Aorta (tissue), 5 donors: Measurements from ENCODE around the gene NLRC4. TPM values are rescaled to one million over a fixed set of nuclear protein-coding genes. Genes with fewer than 3 reads are reported as not detected.
"Not testable (repeated sequence)": the region's sequence is repeated elsewhere in the genome, so short reads cannot be mapped to it uniquely, and the experiment has no call there.

Experiments used
- ATAC-seq: fragments of 200-7000 bp; cut with Tn5 transposase; one replicate; pipeline ENCODE4 v1.9.1; 2022; ENCODE audit warnings: moderate library complexity; ENCODE audit not compliant: low FRiP score
- DNase-seq, 2 donors: peaks; one replicate each; pipeline ENCODE4 v3.0.0-alpha.2; 2020
- H3K27ac ChIP-seq, 2 donors: one replicate each; pipeline ENCODE4 v1.5.1; 2013; ENCODE audit warnings: low read length in 2 of 2, mild to moderate bottlenecking in 2 of 2, moderate library complexity in 2 of 2, control low read depth in 1 of 2, inconsistent platforms in 1 of 2, low read depth in 1 of 2
- H3K27me3 ChIP-seq, 2 donors: one replicate each; pipeline ENCODE4 v1.6.1; 2013; ENCODE audit warnings: control low read depth in 1 of 2, low read length in 1 of 2, mild to moderate bottlenecking in 1 of 2, moderate library complexity in 1 of 2; ENCODE audit not compliant: insufficient read depth in 2 of 2, control insufficient read depth in 1 of 2
- H3K36me3 ChIP-seq, 2 donors: one replicate each; pipeline ENCODE4 v1.6.1; 2013; ENCODE audit warnings: control low read depth in 1 of 2, low read length in 1 of 2, mild to moderate bottlenecking in 1 of 2; ENCODE audit not compliant: insufficient read depth in 2 of 2, control insufficient read depth in 1 of 2
- H3K4me1 ChIP-seq, 2 donors: one replicate each; pipeline ENCODE4 v1.6.1; 2013; ENCODE audit warnings: low read length in 2 of 2, control low read depth in 1 of 2, mild to moderate bottlenecking in 1 of 2, moderate library complexity in 1 of 2; ENCODE audit not compliant: insufficient read depth in 2 of 2, control insufficient read depth in 1 of 2
- H3K4me3 ChIP-seq, 2 donors: one replicate each; pipeline ENCODE4 v1.5.1; 2013; ENCODE audit warnings: low read length in 2 of 2, control low read depth in 1 of 2, mild to moderate bottlenecking in 1 of 2
- H3K9me3 ChIP-seq: one replicate; pipeline ENCODE4 v1.6.1; 2013; ENCODE audit warnings: mild to moderate bottlenecking, low read length; ENCODE audit not compliant: control insufficient read depth
- WGBS, 2 donors: extraction: QIAGEN DNeasy Blood & Tissue Kit; methylation state at CpG; one replicate each; pipeline ENCODE4 v1.1.7; 2013; 5-methylcytosine and 5-hydroxymethylcytosine counted together
- intact Hi-C, 2 donors: fragments of 100-400 bp; cut with DNase I; formaldehyde crosslinking; loops; one replicate each; pipeline versions ENCODE4 v1.14.2 to v1.15.0; 2022
- long read RNA-seq, 2 donors: library from polyadenylated mRNA; unstranded; transcript quantifications; one replicate each; pipeline ENCODE4 v2.0.0, GENCODE V29; 2020 to 2021
- polyA plus RNA-seq, 2 donors: library from polyadenylated mRNA; stranded (reverse); fragments of 200-250 nt; gene quantifications; one replicate each; pipeline ENCODE4 v1.2.3, GENCODE V29; 2013
- total RNA-seq, 2 donors: library from RNA; stranded (reverse); fragmentation: NEBNext Ultra II Directional; extraction: Animal tissue kit (Norgen Biotek cat#: 25700); gene quantifications; one replicate each; pipeline ENCODE4 v1.2.1, GENCODE V29; 2021
- donor health status: healthy with polysubstance abuse.
- donor health status: Bipolar disorder and iron deficiency.
- donor health status: DM: no; HTN: no; CAD: no.
- donor health status: DM: no; HTN: no; CAD: no.
- donor health status: DM: yes; HTN: yes; CAD: no.

The NLRC4 gene, protein sequence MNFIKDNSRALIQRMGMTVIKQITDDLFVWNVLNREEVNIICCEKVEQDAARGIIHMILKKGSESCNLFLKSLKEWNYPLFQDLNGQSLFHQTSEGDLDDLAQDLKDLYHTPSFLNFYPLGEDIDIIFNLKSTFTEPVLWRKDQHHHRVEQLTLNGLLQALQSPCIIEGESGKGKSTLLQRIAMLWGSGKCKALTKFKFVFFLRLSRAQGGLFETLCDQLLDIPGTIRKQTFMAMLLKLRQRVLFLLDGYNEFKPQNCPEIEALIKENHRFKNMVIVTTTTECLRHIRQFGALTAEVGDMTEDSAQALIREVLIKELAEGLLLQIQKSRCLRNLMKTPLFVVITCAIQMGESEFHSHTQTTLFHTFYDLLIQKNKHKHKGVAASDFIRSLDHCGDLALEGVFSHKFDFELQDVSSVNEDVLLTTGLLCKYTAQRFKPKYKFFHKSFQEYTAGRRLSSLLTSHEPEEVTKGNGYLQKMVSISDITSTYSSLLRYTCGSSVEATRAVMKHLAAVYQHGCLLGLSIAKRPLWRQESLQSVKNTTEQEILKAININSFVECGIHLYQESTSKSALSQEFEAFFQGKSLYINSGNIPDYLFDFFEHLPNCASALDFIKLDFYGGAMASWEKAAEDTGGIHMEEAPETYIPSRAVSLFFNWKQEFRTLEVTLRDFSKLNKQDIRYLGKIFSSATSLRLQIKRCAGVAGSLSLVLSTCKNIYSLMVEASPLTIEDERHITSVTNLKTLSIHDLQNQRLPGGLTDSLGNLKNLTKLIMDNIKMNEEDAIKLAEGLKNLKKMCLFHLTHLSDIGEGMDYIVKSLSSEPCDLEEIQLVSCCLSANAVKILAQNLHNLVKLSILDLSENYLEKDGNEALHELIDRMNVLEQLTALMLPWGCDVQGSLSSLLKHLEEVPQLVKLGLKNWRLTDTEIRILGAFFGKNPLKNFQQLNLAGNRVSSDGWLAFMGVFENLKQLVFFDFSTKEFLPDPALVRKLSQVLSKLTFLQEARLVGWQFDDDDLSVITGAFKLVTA
- total RNA-seq = 1 to 10 TPM; 3.7 to 4.2 TPM
- 1 to 10 TPM in 1 of 2 donors, under 1 TPM in 1; 0.26 to 2.3 TPM for polyA plus RNA-seq
- long read RNA-seq, donor 1, partial matches to known transcripts = 0 of 5 reads
- long read RNA-seq, donor 1, other reads (novel, unspliced or antisense) = 1 of 5 reads
- long read RNA-seq, donor 2, partial matches to known transcripts = 1 of 1 reads
- long read RNA-seq, donor 2, other reads (novel, unspliced or antisense) = 0 of 1 reads

DNA sequence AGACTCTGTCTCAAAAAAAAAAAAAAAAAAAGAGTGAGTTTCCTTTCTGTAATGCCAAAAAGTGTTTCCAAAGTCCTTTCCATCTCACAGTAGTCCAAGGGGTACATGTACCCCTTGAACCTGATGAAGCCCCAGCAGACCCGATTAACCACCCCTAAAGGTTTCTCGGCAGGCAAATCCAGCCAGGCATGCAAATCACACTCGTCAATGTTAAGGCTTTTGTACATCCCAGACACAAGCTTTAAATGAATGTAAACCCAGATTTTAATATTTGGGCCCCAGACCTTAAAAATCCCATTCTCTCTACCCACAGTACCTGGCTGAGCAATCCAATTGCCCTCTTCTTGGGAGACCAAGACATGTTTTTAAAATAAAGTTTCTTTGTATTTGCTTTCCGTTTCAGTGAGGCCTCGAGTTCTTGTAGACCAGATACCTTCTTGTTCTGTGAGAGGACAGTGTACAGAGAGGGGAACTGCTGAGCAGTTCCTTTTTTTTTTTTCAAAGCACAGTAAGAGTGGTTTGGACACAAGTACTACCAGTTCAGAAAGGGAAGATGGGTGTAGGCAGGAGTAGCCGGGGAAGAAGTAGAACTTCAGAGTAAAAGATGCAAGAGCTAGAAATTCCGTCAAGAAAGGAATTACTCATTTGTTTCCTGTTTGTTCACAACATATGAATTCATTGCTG lies at the start of gene NLRC4:
NLRC4 (minus strand) TSS at position 465 of the 684 bp plus-strand sequence. CDS start 8,111 bp downstream, outside the sequence.
- no peaks in the 10 kb centered on the region for H3K4me1 ChIP-seq
- H3K27ac ChIP-seq = no peak within 1 kb of the TSS
- DNase-seq (no peak), ATAC-seq (no peak)
- H3K9me3 ChIP-seq = no peaks in the 10 kb centered on the region
- 80 to 82% methylated on average over 7 of the region's 7 CpGs for WGBS, 2 donors
- no peak within 1 kb of the TSS for H3K4me3 ChIP-seq
- no peaks in the 10 kb centered on the region for H3K36me3 ChIP-seq
- no peaks in the 10 kb centered on the region for H3K27me3 ChIP-seq
- intact Hi-C loops = no loop called here

DNA sequence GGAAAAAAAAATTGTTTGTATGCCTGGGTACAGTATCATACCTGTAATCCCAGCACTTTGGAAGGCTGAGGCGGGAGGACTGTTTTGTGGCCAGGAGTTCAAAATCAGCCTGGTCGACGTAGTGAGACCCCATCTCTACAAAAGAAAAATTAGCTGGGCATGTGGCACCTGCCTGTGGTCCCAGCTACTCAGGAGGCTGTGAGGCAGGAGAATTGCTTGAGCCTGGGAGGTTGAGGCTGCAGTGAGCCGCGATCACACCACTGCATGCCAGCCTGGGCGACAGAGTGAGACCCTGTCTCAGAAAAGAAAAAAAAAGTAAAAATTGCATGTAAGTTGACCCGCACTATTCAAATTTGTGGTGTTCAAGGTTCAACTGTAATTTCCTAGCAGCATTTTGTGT lies 45.9 kb upstream of the NLRC4 start:
- Histone ChIP-seq H3K4me1 (no peaks in the 10 kb centered on the region), H3K36me3 (peaks cover 0 to 3% of the 10 kb centered on the region in 2 donors), H3K27ac (no peak overlapping the region), H3K27me3 (no peaks in the 10 kb centered on the region), H3K4me3 (no peak overlapping the region), H3K9me3 (no peaks in the 10 kb centered on the region)
- ATAC-seq = no peak
- 93 to 96% methylated on average over 7 of the region's 7 CpGs for WGBS, 2 donors
- intact Hi-C loops = no loop called here
- DNase-seq = no peak

DNA sequence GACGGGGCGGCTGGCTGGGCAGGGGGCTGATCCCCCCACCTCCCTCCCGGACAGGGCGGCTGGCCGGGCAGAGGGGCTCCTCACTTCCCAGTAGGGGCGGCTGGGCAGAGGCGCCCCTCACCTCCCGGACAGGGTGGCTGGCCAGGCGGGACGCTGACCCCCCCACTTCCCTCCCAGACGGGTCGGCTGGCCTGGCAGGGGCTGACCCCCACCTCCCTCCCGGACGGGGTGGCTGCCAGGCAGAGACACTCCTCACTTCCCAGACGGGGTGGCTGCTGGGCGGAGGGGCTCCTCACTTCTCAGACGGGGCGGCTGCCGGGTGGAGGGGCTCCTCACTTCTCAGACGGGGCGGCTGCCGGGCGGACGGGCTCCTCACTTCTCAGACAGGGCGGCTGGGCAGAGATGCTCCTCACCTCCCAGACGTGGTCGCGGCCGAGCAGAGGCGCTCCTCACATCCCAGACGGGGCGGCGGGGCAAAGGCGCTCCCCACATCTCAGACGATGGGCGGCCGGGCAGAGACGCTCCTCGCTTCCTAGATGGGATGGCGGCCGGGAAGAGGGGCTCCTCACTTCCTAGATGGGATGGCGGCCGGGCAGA lies 29.4 kb upstream of the NLRC4 start:
- 96 to 98% methylated on average over 24 to 43 of the region's 43 CpGs for WGBS, 2 donors
- H3K4me1 ChIP-seq, H3K27me3 ChIP-seq, ATAC-seq, H3K9me3 ChIP-seq, H3K27ac ChIP-seq, H3K36me3 ChIP-seq, DNase-seq, intact Hi-C loops, H3K4me3 ChIP-seq: not testable (repeated sequence)

DNA sequence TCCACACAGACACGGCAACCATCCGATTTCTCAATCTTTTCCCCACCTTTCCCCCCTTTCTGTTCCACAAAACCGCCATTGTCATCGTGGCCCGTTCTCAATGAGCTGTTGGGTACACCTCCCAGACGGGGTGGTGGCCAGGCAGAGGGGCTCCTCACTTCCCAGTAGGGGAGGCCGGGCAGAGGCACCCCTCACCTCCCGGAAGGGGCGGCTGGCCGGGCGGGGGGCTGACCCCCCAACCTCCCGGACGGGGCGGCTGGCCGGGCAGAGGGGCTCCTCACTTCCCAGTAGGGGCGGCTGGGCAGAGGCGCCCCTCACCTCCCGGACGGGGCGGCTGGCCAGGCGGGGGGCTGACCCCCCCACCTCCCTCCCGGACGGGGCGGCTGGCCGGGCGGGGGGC lies 28.8 kb upstream of the NLRC4 start:
- 97 to 98% methylated on average over 7 to 18 of the region's 26 CpGs for WGBS, 2 donors
- H3K36me3 ChIP-seq, intact Hi-C loops: not testable (repeated sequence)

DNA sequence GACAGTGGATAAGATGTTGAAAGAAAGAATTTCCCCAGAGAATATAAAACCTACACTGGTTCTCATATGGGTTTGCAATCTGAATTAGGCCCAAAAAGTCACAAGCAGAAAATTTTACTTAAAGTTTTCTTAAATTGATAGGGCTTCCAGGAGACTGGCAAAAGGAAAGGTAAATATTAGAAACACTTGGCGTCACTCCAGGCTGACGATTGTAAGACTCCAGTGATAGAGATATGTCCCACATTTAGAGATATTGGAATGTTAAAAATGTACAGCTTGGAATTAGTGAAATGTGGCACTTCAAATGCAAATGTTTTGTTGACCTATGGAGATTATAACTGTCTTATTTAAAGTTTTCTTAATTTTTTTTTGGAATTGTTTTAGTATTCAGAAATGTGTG lies 27.1 kb upstream of the NLRC4 start:
- Histone ChIP-seq H3K27me3 (no peaks in the 10 kb centered on the region), H3K27ac (no peak overlapping the region), H3K4me3 (no peak overlapping the region), H3K9me3 (no peaks in the 10 kb centered on the region), H3K36me3 (no peaks in the 10 kb centered on the region), H3K4me1 (peaks cover 0 to 4% of the 10 kb centered on the region in 2 donors)
- intact Hi-C loops = no loop called here
- no peak for ATAC-seq
- DNase-seq = no peak
- WGBS, 2 donors = 22 to 26% methylated on average over 2 of the region's 2 CpGs

More for the DNA sequence above, 28.8 kb upstream of the NLRC4 start:
- ATAC-seq, DNase-seq, H3K9me3 ChIP-seq, H3K4me1 ChIP-seq, H3K27me3 ChIP-seq, H3K4me3 ChIP-seq, H3K27ac ChIP-seq: not testable (repeated sequence)

DNA sequence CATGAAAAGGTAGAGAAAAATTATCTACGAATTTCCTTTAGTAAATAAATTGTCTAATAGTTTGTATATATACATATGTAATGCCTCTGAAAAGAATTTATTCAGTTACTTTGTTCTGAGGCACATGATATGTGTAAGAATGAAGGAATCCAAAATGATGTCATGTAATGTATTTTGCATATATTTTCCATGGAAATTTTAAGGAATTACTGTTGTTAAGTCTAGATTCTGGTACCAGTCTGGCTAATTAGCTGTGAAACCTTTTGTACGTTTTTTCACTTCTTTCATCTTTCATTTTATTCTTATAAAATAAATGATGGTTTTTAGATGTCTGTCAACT lies 25.3 kb upstream of the NLRC4 start:
- intact Hi-C loops = no loop called here
- Histone ChIP-seq H3K27me3 (no peaks in the 10 kb centered on the region), H3K4me1 (peaks cover 0 to 4% of the 10 kb centered on the region in 2 donors), H3K27ac (no peak overlapping the region), H3K4me3 (no peak overlapping the region), H3K36me3 (no peaks in the 10 kb centered on the region), H3K9me3 (no peaks in the 10 kb centered on the region)
- DNase-seq (no peak), ATAC-seq (no peak)
- WGBS, 2 donors = 66 to 69% methylated on average over 2 of the region's 2 CpGs

DNA sequence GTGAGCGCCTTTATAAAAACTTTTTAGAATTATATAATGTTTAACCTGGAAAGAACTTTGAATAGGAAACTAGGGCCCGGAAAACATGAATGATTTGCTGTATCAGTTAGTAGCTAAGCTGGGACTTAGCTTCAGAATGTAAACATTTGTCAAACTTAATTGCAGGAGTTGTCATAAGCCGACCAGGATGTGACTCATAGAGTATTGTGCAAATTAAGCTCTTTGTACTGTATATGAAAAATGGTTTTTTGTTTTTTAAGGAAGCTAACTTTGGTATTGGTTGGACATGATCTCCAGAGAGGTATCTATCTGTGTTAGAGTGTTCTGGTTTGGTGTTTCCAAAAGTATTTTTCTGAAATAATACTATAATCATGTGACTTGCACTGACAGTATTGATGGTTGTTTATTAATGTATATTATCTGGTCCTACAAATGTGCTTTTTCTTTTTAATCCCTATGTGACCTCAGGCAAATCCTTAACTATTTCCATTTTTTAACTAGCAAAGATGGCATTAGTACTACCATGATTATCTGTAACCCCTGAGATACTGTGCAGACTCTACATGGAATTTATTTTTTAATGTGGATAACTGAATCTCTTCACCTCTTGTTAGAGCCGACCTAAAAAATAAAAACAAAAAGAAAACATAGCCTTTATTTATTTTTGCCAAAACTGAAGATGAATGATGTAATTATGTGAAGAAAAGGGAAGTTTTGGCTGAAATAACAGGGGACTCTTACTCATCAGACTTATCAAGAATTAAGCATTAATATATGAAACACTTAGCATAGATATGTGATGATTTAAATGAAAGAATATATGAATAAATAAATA lies 24.7 kb upstream of the NLRC4 start:
- peaks cover 0 to 10% of the 10 kb centered on the region in 2 donors for H3K4me1 ChIP-seq
- ATAC-seq (peak; percentile 38), DNase-seq (no peak)
- no peaks in the 10 kb centered on the region for H3K9me3 ChIP-seq
- H3K27ac ChIP-seq = no peak overlapping the region
- no peaks in the 10 kb centered on the region for H3K36me3 ChIP-seq
- intact Hi-C loops = no loop called here
- H3K4me3 ChIP-seq = no peak overlapping the region
- H3K27me3 ChIP-seq = no peaks in the 10 kb centered on the region
- 39 to 45% methylated on average over 4 of the region's 4 CpGs for WGBS, 2 donors
